Measurements from ENCODE around the gene SMC2. TPM values are rescaled to one million over a fixed set of nuclear protein-coding genes. Genes with fewer than 3 reads are reported as not detected.
A peak's percentile ranks its signal among the peaks of the same experiment; 100 is the strongest.

Gene SMC2
- total RNA-seq (8.6 and 15.5 TPM in 2 replicates), polyA plus RNA-seq (21.6 and 32.0 TPM in 2 replicates)

DNA sequence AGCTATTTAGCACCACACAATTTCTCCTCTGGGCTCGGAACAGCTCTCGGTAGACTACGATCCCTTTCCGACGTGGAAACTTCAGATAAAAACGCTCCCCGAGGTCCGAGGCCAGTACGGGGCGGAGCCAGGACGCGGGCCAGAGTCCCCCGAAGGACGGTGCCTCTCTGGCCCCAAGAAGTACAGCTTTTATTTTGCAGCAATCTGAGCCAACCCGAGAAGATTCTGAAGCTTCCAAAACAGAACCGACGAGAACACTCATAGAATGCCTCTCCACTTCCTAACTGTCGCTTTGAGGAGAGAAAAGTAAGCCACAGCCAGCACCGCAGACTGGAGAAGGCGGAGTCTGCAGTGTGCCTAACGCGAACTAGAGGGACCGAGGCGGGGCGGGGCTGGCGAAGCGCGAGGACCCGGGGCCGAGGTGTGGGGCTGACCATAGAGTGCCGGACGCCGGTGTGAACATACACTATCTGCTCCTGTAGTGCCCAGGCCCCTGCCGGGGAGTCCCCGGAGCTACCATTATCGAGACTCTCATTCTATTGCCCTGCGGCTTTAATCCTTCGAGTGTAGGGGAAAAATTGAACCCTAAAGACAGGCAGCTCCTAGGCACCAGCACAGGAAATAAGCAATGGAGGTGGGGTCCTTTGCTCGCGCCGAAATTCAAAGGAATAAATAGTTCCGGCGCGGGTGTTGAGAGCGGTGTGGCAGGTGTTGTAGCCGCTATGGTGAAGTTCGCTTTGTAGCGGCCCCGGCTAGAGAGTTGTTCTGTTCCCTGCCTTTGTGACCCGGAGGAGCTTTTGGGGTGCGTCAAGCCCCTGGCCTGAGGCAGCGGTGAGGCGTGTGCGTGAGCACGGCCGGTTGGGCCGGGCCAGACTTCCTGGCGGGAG, at the start of gene SMC2:
SMC2 (plus strand) TSS at position 663 of the 887 bp plus-strand sequence. CDS start 1,076 bp downstream, outside the sequence.
- H3K36me3 ChIP-seq: no peaks in the 10 kb centered on the region
- TF ChIP-seq, protein P1, sequence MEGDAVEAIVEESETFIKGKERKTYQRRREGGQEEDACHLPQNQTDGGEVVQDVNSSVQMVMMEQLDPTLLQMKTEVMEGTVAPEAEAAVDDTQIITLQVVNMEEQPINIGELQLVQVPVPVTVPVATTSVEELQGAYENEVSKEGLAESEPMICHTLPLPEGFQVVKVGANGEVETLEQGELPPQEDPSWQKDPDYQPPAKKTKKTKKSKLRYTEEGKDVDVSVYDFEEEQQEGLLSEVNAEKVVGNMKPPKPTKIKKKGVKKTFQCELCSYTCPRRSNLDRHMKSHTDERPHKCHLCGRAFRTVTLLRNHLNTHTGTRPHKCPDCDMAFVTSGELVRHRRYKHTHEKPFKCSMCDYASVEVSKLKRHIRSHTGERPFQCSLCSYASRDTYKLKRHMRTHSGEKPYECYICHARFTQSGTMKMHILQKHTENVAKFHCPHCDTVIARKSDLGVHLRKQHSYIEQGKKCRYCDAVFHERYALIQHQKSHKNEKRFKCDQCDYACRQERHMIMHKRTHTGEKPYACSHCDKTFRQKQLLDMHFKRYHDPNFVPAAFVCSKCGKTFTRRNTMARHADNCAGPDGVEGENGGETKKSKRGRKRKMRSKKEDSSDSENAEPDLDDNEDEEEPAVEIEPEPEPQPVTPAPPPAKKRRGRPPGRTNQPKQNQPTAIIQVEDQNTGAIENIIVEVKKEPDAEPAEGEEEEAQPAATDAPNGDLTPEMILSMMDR (IDR thresholded peaks at IDR 0.05; ENCODE audit: low read depth, low read length): no peak
- H3K27ac ChIP-seq: peak within 1 kb of the TSS; percentile 98
- DNase-seq (ENCODE audit: low read depth in 1 of 2, low spot score in 1 of 2): peak; percentile 95
- H3K4me1 ChIP-seq (ENCODE audit: low read depth): peaks cover 16% of the 10 kb centered on the region
- no peaks in the 10 kb centered on the region for H3K9me3 ChIP-seq (ENCODE audit: low read depth)
- H3K4me3 ChIP-seq: peak within 1 kb of the TSS; percentile 75
- no peaks in the 10 kb centered on the region for H3K27me3 ChIP-seq

DNA sequence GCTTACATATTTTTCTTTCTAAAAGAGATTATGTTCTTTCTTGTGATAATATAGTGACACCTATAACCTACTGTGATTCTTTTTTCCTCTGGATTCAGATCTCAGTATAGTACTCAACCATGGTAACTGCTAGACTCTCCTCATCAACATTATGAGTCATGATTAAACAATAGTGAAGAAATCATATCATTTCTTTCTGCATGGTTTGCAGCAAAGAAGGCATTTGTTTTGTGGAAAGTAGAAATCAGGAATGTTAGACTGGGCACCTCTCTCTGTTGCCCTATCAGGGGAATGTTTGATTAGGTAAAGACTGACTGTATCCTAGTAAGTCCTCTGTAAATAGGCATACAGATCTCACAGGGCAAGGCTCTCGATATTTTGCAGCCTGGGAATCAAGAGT, 25.6 kb upstream of the SMC2 start:
- H3K4me1 ChIP-seq (ENCODE audit: low read depth): no peaks in the 10 kb centered on the region
- TF ChIP-seq, protein P1 (IDR thresholded peaks at IDR 0.05; ENCODE audit: low read depth, low read length): no peak
- no peaks in the 10 kb centered on the region for H3K9me3 ChIP-seq (ENCODE audit: low read depth)
- H3K27ac ChIP-seq: no peak overlapping the region
- DNase-seq (ENCODE audit: low read depth in 1 of 2, low spot score in 1 of 2): peak in 1 of 2 donors; percentile 37
- no peak overlapping the region for H3K4me3 ChIP-seq
- no peaks in the 10 kb centered on the region for H3K27me3 ChIP-seq
- H3K36me3 ChIP-seq: no peaks in the 10 kb centered on the region

DNA sequence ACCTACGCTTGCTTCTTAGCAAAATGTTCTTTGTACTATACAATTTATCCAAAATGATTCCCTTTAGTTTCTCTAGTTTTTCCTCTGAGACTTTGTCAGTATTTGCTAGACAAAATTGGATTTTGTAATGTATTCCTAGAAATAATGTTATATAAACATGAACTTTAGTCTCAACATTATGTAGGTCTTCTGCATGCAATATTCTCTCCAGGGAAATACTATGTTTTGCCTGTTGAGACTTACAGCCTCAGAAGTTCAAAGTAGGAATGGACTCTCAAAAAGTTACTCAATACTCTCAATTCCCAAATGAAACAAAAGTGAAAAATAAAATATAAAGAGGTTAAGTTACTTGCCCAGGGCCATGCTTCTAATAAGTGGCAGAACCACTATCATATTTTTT, 24.8 kb upstream of the SMC2 start:
- no peak for DNase-seq (ENCODE audit: low read depth in 1 of 2, low spot score in 1 of 2)
- no peaks in the 10 kb centered on the region for H3K4me1 ChIP-seq (ENCODE audit: low read depth)
- H3K36me3 ChIP-seq: no peaks in the 10 kb centered on the region
- H3K9me3 ChIP-seq (ENCODE audit: low read depth): no peaks in the 10 kb centered on the region
- TF ChIP-seq, protein P1 (IDR thresholded peaks at IDR 0.05; ENCODE audit: low read depth, low read length): no peak
- H3K4me3 ChIP-seq: no peak overlapping the region
- H3K27ac ChIP-seq: no peak overlapping the region
- H3K27me3 ChIP-seq: no peaks in the 10 kb centered on the region

DNA sequence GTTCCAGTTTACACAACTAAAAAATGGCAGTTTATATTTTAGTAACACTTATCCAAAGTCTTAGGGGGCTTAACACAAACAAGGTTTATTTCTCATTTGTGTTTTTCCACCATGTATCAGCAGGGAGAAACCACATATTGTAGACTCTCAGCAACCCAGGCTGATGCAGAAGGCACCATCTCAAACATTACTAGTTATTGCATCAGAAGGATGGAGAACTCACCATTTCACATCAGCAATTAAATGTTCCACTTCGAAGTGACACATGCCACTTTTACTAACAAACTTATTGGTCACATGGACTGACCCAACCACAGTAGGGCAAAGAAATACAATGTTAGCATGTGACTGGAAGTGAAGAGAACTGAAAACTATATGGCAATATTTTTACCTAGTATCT, 22.5 kb upstream of the SMC2 start:
- Histone ChIP-seq H3K9me3 (ENCODE audit: low read depth) (no peaks in the 10 kb centered on the region), H3K4me3 (no peak overlapping the region), H3K27ac (no peak overlapping the region), H3K27me3 (no peaks in the 10 kb centered on the region), H3K36me3 (no peaks in the 10 kb centered on the region), H3K4me1 (ENCODE audit: low read depth) (no peaks in the 10 kb centered on the region)
- no peak for DNase-seq (ENCODE audit: low read depth in 1 of 2, low spot score in 1 of 2)
- TF ChIP-seq, protein P1 (IDR thresholded peaks at IDR 0.05; ENCODE audit: low read depth, low read length): no peak

DNA sequence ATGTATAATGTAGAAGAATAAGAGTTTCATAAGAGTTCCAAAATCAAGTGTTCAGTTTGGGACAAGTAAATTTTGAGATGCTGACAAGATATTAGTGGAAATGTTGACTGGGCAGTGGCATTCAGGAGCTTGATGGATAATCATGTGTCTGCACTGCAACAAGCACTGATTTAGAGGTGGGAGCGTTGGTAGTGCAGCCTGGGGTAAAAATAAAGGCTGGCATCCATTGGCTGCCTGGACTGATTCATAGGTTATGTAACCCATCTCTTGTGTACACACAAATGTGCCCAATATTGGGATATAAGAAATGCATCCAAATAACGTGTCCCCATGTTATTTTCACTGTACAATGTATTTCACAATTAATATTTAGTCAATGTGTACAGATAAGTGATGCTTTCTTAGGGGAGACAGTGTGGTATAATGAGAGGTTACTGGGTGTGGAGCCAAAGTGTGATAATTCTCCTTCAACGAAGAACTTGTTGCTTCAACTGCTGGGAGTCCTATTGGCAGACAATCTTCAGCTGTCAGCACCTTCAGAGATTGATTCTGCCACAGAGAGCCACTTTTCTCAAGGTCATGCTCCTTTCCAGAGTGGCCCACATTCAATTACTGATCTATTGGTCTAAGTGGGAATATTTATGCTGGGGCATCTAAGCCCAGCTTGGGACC, 20.9 kb upstream of the SMC2 start:
- no peak overlapping the region for H3K4me3 ChIP-seq
- H3K27me3 ChIP-seq: no peaks in the 10 kb centered on the region
- no peak overlapping the region for H3K27ac ChIP-seq
- H3K9me3 ChIP-seq (ENCODE audit: low read depth): no peaks in the 10 kb centered on the region
- H3K4me1 ChIP-seq (ENCODE audit: low read depth): no peaks in the 10 kb centered on the region
- DNase-seq (ENCODE audit: low read depth in 1 of 2, low spot score in 1 of 2): no peak
- TF ChIP-seq, protein P1 (IDR thresholded peaks at IDR 0.05; ENCODE audit: low read depth, low read length): no peak
- no peaks in the 10 kb centered on the region for H3K36me3 ChIP-seq

All from cardiac muscle cell (in vitro differentiated cells and primary cell).